Stimulated activated CD4-positive, alpha-beta T cell treated with anti-CD3 and anti-CD28 coated beads, Interleukin-4, amount 100 ng/mL, for 4 hours (primary cell): ENCODE results near the gene RASL10B.

ENCODE experiments used
- DNase-seq, 2 experiments: peaks; one replicate each; pipeline ENCODE4 v3.0.0-alpha.2; 2020

The RASL10B gene

GRCh38 chr17:35723735-35724134, 7.7 kb upstream of the RASL10B start:
- no peak for DNase-seq

GRCh38 chr17:35725058-35725457, 6.4 kb upstream of the RASL10B start:
- no peak for DNase-seq

- DNase-seq: no peak
Measured at GRCh38 chr17:35725802-35726126, 5.7 kb upstream of the RASL10B start.

GRCh38 chr17:35726127-35726952, 5.1 kb upstream of the RASL10B start:
- no peak for DNase-seq

- no peak for DNase-seq
Measured at GRCh38 chr17:35726953-35727460, 4.4 kb upstream of the RASL10B start.

GRCh38 chr17:35727635-35728034, 3.8 kb upstream of the RASL10B start:
- DNase-seq: no peak

GRCh38 chr17:35728551-35728950, 2.9 kb upstream of the RASL10B start:
- DNase-seq: no peak

GRCh38 chr17:35729405-35729833, 2.0 kb upstream of the RASL10B start:
- no peak for DNase-seq

GRCh38 chr17:35730400-35731005, 936 bp upstream of the RASL10B start:
- DNase-seq: no peak

GRCh38 chr17:35731917-35732805, 722 bp downstream of the RASL10B start:
- DNase-seq: no peak

GRCh38 chr17:35732806-35733136, 1.3 kb downstream of the RASL10B start:
- no peak for DNase-seq

GRCh38 chr17:35733366-35733765, 1.9 kb downstream of the RASL10B start:
- no peak for DNase-seq

- DNase-seq: no peak
Measured at GRCh38 chr17:35734396-35734795, 3.0 kb downstream of the RASL10B start.

GRCh38 chr17:35735036-35735805, 3.8 kb downstream of the RASL10B start:
- no peak for DNase-seq

GRCh38 chr17:35736236-35736635, 4.8 kb downstream of the RASL10B start:
- no peak for DNase-seq

- no peak for DNase-seq
Measured at GRCh38 chr17:35738519-35739133, 7.2 kb downstream of the RASL10B start.

- DNase-seq: no peak
Measured at GRCh38 chr17:35740216-35740615, 8.8 kb downstream of the RASL10B start.

GRCh38 chr17:35740997-35741931, 9.8 kb downstream of the RASL10B start:
- no peak for DNase-seq

- no peak for DNase-seq
Measured at GRCh38 chr17:35742496-35742895, 11.1 kb downstream of the RASL10B start.

- DNase-seq: no peak
Measured at GRCh38 chr17:35742896-35743477, 11.5 kb downstream of the RASL10B start.
